D721Med (cell line): ENCODE results near the gene KIRREL2.

Experiments
- DNase-seq: peaks from one replicate; pipeline ENCODE4 v3.0.0; 2011; ENCODE audit warnings: low spot score; ENCODE audit not compliant: insufficient read length
- FAIRE-seq: peaks from 2 replicates; lab custom pipeline; 2011; peaks lifted over from hg19 to GRCh38; lab: Jason Lieb, UNC
- CTCF ChIP-seq: IDR thresholded peaks from 2 replicates; pipeline ENCODE4 v1.5.1; 2012; ENCODE audit warnings: mild to moderate bottlenecking, control low read depth; ENCODE audit not compliant: insufficient read depth; ENCODE audit errors: missing control alignments

The KIRREL2 gene

DNA sequence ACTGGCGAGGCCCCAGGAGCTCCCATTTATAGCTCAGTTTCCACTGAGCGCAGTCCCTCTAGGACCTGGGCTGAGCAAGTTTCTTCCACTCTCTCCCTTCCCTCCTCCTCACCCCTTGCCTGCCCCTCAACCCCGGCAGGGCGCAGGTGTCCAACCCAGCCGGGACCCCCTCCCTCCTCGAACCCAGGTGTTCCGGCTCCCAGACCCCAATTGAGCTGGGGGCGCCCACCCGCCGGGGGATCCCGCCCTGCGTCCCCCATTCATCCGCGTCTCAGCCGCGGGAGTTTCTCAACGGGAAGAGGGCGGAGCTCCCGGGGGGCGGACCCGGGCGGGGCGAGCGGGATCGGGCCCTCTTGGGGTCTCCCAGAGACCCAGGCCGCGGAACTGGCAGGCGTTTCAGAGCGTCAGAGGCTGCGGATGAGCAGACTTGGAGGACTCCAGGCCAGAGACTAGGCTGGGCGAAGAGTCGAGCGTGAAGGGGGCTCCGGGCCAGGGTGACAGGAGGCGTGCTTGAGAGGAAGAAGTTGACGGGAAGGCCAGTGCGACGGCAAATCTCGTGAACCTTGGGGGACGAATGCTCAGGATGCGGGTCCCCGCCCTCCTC, at the start of gene KIRREL2:
KIRREL2 (plus strand) TSS at position 366 of the 604 bp plus-strand sequence; CDS start at position 575, 209 bp downstream.
- FAIRE-seq (no peak), DNase-seq (peak; percentile 68)
- TF ChIP-seq CTCF, result no peak

- TF ChIP-seq CTCF, result no peak
- no peak for DNase-seq
- no peak for FAIRE-seq
Observed at GRCh38 chr19:35807633-35808032, 49.1 kb upstream of the KIRREL2 start.

DNA sequence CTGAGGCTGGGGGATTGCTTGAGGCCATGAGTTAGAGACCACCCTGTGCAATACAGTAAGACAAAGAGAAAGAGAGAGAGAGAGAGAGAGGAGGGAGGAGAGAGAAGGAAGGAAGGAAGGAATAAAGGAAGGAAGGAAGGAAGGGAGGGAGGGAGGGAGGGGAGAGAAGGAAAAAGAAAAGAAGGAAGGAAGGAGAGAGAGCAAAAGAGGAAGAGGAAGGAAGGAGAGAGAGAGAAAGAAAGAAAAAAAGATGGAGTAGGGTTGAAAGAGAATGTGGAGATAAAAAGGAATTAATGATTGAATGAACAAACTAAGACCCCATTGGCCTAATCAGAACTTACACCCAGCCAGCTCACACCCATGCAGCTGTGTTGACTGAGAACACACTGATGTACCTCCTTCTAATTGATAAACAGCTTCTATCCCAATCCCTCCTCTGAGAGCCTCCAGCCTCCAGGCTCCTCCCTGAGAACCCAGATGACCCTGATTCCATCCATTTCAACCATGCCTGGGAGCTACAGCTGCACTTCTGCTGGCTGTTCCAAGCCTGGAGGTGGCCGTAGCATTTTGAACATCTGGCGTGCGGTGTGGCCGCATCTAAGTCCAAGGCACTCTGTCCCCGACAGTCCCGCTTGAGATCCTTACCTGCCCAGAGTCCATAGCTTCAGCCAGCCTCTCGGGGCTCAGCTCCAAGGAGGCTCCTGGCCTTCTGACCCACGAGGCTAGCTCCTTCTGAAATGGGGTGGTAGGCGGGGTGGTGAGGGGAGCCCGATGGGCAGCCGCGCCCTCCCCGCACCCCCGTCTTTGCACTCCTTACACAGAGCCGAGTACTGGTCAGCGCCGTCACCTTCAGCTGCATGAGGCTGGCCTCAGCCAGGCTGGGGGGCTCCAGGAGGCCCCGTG, 45.1 kb upstream of the KIRREL2 start:
- no peak for TF ChIP-seq CTCF
- FAIRE-seq (no peak), DNase-seq (no peak)

DNA sequence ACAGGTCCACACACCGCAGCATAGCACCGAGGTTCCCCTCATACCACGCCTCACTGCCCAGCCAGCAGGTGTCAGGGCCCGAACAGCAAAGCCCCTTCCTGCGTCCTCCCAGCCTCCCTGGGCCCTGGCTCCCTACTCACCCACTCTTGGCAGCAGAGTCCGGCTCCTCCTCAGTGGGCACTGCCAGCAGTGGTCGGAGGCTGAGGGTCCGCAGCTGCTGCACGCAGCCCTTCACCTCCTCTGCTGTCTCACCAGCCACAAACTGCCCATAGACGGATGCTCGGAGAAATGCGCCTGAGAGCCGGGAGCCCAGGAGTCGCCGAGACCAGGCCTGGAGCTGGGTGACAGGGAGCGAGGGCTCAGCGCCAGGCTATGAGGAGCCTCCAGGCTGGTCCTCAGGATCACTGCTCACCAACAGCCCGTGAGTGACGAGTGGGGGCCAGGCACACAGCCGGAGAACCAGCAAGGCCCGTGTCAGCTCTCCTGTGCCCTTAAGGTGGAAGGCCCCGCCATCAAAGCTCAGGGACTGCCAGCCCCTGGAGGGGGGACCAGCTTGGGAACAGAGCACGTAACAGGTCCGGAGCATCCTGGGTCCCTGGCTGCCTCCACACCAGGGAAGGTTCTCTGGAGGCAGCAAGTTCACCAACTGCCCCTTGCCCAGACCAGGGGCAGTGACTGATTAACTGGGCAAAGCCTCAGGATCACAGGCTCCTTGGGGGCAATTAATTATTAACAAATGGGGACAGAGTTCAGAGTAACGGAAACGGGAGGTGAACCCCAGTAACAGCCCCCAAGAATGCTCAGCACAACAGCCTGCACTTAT, 44.3 kb upstream of the KIRREL2 start, which contains the start of gene PRODH2:
PRODH2 (minus strand) TSS at position 626 of the 823 bp plus-strand sequence; CDS start at position 586, 40 bp downstream.
- no peak for TF ChIP-seq CTCF
- no peak for DNase-seq
- no peak for FAIRE-seq

GRCh38 chr19:35813043-35813890, 43.4 kb upstream of the KIRREL2 start:
- TF ChIP-seq CTCF, result no peak
- no peak for DNase-seq
- FAIRE-seq, result no peak

DNA sequence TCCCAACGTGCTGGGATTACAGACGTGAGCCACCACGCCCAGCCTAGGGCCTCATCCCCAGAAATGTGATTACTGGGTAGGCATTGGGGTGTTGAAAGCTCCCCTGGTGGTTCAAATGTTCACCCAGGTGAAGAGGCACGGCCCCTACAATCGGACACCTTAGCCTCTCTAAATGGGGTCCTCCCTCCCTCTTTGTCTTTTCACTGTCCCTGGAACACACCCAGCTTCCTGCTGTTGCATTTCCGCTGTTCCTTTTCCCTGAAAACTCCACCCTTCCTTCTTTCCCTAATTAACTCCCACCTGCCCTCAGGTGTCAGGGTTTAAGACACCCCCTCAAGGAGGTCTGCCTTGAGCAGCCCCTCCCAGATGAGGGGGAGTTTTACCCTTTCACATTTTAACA, 40.4 kb upstream of the KIRREL2 start:
- DNase-seq (no peak), FAIRE-seq (no peak)

More for the DNA sequence above, 40.4 kb upstream of the KIRREL2 start:
- TF ChIP-seq CTCF, result no peak
